Right lobe of liver (tissue), 6 donors: Measurements from ENCODE around the gene S100A16. TPM values are rescaled to one million over a fixed set of nuclear protein-coding genes. Genes with fewer than 3 reads are reported as not detected.
A peak's percentile ranks its signal among the peaks of the same experiment; 100 is the strongest.

ENCODE experiments used
- ATAC-seq, 4 donors: fragments of 200-7000 bp; cut with Tn5 transposase; one replicate each; pipeline ENCODE4 v1.9.1; 2020; ENCODE audit warnings: mild to moderate bottlenecking in 4 of 4, moderate library complexity in 4 of 4
- DNase-seq, 3 donors: peaks; one replicate each; pipeline ENCODE4 v3.0.0-alpha.2; 2020
- H3K27ac ChIP-seq, 3 donors: fragments of 200-600 bp; one replicate each; pipeline ENCODE4 v1.8.0; 2022
- H3K27me3 ChIP-seq, 2 donors: fragments of 200-600 bp; one replicate each; pipeline ENCODE4 v1.8.0; 2022
- H3K36me3 ChIP-seq, 4 donors: fragments of 200-600 bp; sonication (generic) in 1 of 4; one replicate each; pipeline versions ENCODE4 v1.5.1 to v1.8.0; 2017 to 2022; ENCODE audit warnings: control low read depth in 1 of 4
- H3K4me1 ChIP-seq, 4 donors: fragments of 200-600 bp; sonication (generic) in 1 of 4; one replicate each; pipeline versions ENCODE4 v1.5.1 to v1.8.0; 2017 to 2022; ENCODE audit warnings: control low read depth in 1 of 4
- H3K4me3 ChIP-seq, 3 donors: fragments of 200-600 bp; one replicate each; pipeline ENCODE4 v1.8.0; 2022
- H3K9me3 ChIP-seq, 4 donors: fragments of 200-600 bp; sonication (generic) in 1 of 4; one replicate each; pipeline versions ENCODE4 v1.5.1 to v1.8.0; 2017 to 2022; ENCODE audit warnings: control low read depth in 1 of 4
- CTCF ChIP-seq, 4 donors: fragments of 200-600 bp in 3 of 4; fragments of 450-650 bp in 1 of 4; IDR thresholded peaks; one replicate each; pipeline versions ENCODE4 v1.5.1 to v1.8.0; 2016 to 2022; ENCODE audit warnings: antibody characterized with exemption in 4 of 4, mild to moderate bottlenecking in 2 of 4
- POLR2A ChIP-seq: fragments of 450-650 bp; IDR thresholded peaks from one replicate; pipeline ENCODE4 v1.6.1; 2017; ENCODE audit warnings: antibody characterized with exemption, mild to moderate bottlenecking
- WGBS: methylation state at CpG from one replicate; pipeline ENCODE4 v1.1.6; 2018; ENCODE audit warnings: low coverage, low lambda C conversion rate; ENCODE audit not compliant: insufficient coverage; ENCODE audit errors: missing lambda C conversion rate; 5-methylcytosine and 5-hydroxymethylcytosine counted together
- intact Hi-C, 2 donors: fragments of 100-400 bp; cut with DNase I; formaldehyde crosslinking; loops; one replicate each; pipeline versions ENCODE4 v1.11.2 to v1.14.1; 2022
- total RNA-seq, 6 experiments: library from RNA; depleted of rRNA in 2 of 6; stranded (reverse); fragments of >200 nt in 2 of 6; fragmentation: NEBNext Ultra II Directional in 3 of 6; extraction: Animal tissue kit (Norgen Biotek cat#: 25700) in 3 of 6; gene quantifications; one replicate each; pipeline versions ENCODE4 v1.1.0 to v1.2.4, GENCODE V29; 2016 to 2023
- donor health status: DM: no; HTN: yes; CAD: no.
- donor health status: DM: no; HTN: no; CAD: no.
- donor health status: DM: no; HTN: no; CAD: no.
- donor health status: DM: no; HTN: yes; CAD: no.
- donor health status: DM: no; HTN: yes; CAD: no.

The S100A16 gene
- total RNA-seq, 6 experiments from 2014 or later = 55.9 to 151 (median 71.8) TPM

GRCh38 chr1:153630384-153630783 lies 17.4 kb upstream of the S100A16 start:
- ATAC-seq = no peak
- DNase-seq = peak in 1 of 3 donors; percentile 15
- intact Hi-C loops = no loop called here
- no peaks in the 10 kb centered on the region for H3K27me3 ChIP-seq
- H3K4me3 ChIP-seq = no peak overlapping the region
- no peak overlapping the region for H3K27ac ChIP-seq
- TF ChIP-seq POLR2A = no peak
- TF ChIP-seq CTCF (IDR thresholded peaks at IDR 0.05) = no peak
- 73% methylated on average over 2 of the region's 7 CpGs for WGBS
- H3K9me3 ChIP-seq = no peaks in the 10 kb centered on the region
- peaks cover 0 to 12% (median 2%) of the 10 kb centered on the region in 4 donors for H3K4me1 ChIP-seq
- H3K36me3 ChIP-seq = no peaks in the 10 kb centered on the region

GRCh38 chr1:153629971-153630370 lies 17.0 kb upstream of the S100A16 start:
- peak in 1 of 3 donors; percentile 16 for DNase-seq
- intact Hi-C loops = no loop called here
- TF ChIP-seq POLR2A (no peak), CTCF (IDR thresholded peaks at IDR 0.05) (no peak)

GRCh38 chr1:153629343-153629665 lies 16.4 kb upstream of the S100A16 start:
- H3K4me3 ChIP-seq = no peak overlapping the region
- H3K27ac ChIP-seq = no peak overlapping the region
- TF ChIP-seq POLR2A (no peak), CTCF (IDR thresholded peaks at IDR 0.05) (no peak)
- no peaks in the 10 kb centered on the region for H3K27me3 ChIP-seq
- H3K4me1 ChIP-seq = peaks cover 0 to 6% (median 2%) of the 10 kb centered on the region in 4 donors
- DNase-seq (peak in 1 of 3 donors; percentile 11), ATAC-seq (no peak)
- H3K9me3 ChIP-seq = no peaks in the 10 kb centered on the region
- intact Hi-C loops = no loop called here
- 100% methylated on average over 1 of the region's 5 CpGs for WGBS
- H3K36me3 ChIP-seq = no peaks in the 10 kb centered on the region

More at GRCh38 chr1:153629971-153630370, 17.0 kb upstream of the S100A16 start:
- no CpG with 5 or more reads among the region's 1 CpG for WGBS
- H3K27ac ChIP-seq = no peak overlapping the region
- no peaks in the 10 kb centered on the region for H3K9me3 ChIP-seq
- H3K27me3 ChIP-seq = no peaks in the 10 kb centered on the region
- H3K36me3 ChIP-seq = no peaks in the 10 kb centered on the region
- no peak overlapping the region for H3K4me3 ChIP-seq
- peaks cover 0 to 7% (median 2%) of the 10 kb centered on the region in 4 donors for H3K4me1 ChIP-seq
- no peak for ATAC-seq

- no peak for ATAC-seq
- no peaks in the 10 kb centered on the region for H3K36me3 ChIP-seq
- WGBS = 79% methylated on average over 2 of the region's 6 CpGs
- H3K9me3 ChIP-seq = no peaks in the 10 kb centered on the region
- no peak overlapping the region for H3K27ac ChIP-seq
- peaks cover 0 to 6% (median 2%) of the 10 kb centered on the region in 4 donors for H3K4me1 ChIP-seq
- no peak overlapping the region for H3K4me3 ChIP-seq
- intact Hi-C loops = no loop called here
- peak in 1 of 3 donors; percentile 17 for DNase-seq
- H3K27me3 ChIP-seq = no peaks in the 10 kb centered on the region
- TF ChIP-seq POLR2A (no peak), CTCF (IDR thresholded peaks at IDR 0.05) (no peak)
These were observed 15.9 kb upstream of the S100A16 start for GRCh38 chr1:153628638-153629342.
